Cerebellar nuclear complex (tissue), 1 donor: Measurements from ENCODE around the gene NDOR1.

Experiments
- DNase-seq, 2 experiments: peaks; one replicate each; lab custom pipeline; 2025; lab: John Stamatoyannopoulos, UW

NDOR1 gene

GRCh38 chr9:137182836-137183235 lies 22.7 kb upstream of the NDOR1 start:
- no peak for DNase-seq

- DNase-seq, result no peak
Observed at GRCh38 chr9:137183980-137184595, 21.4 kb upstream of the NDOR1 start.

- no peak for DNase-seq
Observed at GRCh38 chr9:137184881-137185660, 20.4 kb upstream of the NDOR1 start.

- DNase-seq, result no peak
Observed at GRCh38 chr9:137185921-137186320, 19.6 kb upstream of the NDOR1 start.

GRCh38 chr9:137186385-137186784 lies 19.1 kb upstream of the NDOR1 start:
- no peak for DNase-seq

- no peak for DNase-seq
Observed at GRCh38 chr9:137187386-137187785, 18.1 kb upstream of the NDOR1 start.

- DNase-seq, result no peak
Observed at GRCh38 chr9:137188086-137188489, 17.4 kb upstream of the NDOR1 start.

- DNase-seq, result no peak
Observed at GRCh38 chr9:137188490-137189296, 16.8 kb upstream of the NDOR1 start, which contains the start of the genes ANAPC2 and SSNA1. Gene ANAPC2 (minus strand): TSS chr9:137188560. CDS start chr9:137188532, 28 bp downstream. Gene SSNA1 (plus strand): TSS chr9:137188676. CDS start chr9:137188727, 51 bp downstream.

- no peak for DNase-seq
Observed at GRCh38 chr9:137189297-137190295, 15.9 kb upstream of the NDOR1 start.

- no peak for DNase-seq
Observed at GRCh38 chr9:137190315-137190856, 15.1 kb upstream of the NDOR1 start.

GRCh38 chr9:137191245-137191644 lies 14.3 kb upstream of the NDOR1 start:
- no peak for DNase-seq

- no peak for DNase-seq
Observed at GRCh38 chr9:137191691-137192447, 13.6 kb upstream of the NDOR1 start.

GRCh38 chr9:137192448-137192780 lies 13.1 kb upstream of the NDOR1 start:
- no peak for DNase-seq

GRCh38 chr9:137192859-137193258 lies 12.6 kb upstream of the NDOR1 start:
- no peak for DNase-seq

GRCh38 chr9:137193771-137194170 lies 11.7 kb upstream of the NDOR1 start:
- DNase-seq, result no peak

- no peak for DNase-seq
Observed at GRCh38 chr9:137194388-137194787, 11.1 kb upstream of the NDOR1 start.

- DNase-seq, result no peak
Observed at GRCh38 chr9:137194909-137195308, 10.6 kb upstream of the NDOR1 start.

GRCh38 chr9:137195525-137196220 lies 9.8 kb upstream of the NDOR1 start:
- DNase-seq, result no peak

- no peak for DNase-seq
Observed at GRCh38 chr9:137198051-137198901, 7.2 kb upstream of the NDOR1 start.
